ENCODE measurements around the gene KCNMB2.

Gene KCNMB2

GRCh38 chr3:178761024-178761423 is 224.8 kb downstream of the KCNMB2 start:
- no peaks in the 10 kb centered on the region for H3K27me3 ChIP-seq (ENCODE audit: insufficient read depth, poor library complexity, severe bottlenecking)
- H3K4me3 ChIP-seq (replicated peaks; ENCODE audit: insufficient read depth, low read length), result no peak overlapping the region
- DNase-seq (ENCODE audit: low read depth in 1 of 2, low spot score in 1 of 2), result no peak
- no peak overlapping the region for H3K27ac ChIP-seq (replicated peaks)
- TF ChIP-seq REST (IDR thresholded peaks at IDR 0.05; ENCODE audit: insufficient replicate concordance, low read depth), result no peak
- TF ChIP-seq GABPA (IDR thresholded peaks at IDR 0.05; ENCODE audit: low read depth), result no peak
- no peak for TF ChIP-seq CTCF (IDR thresholded peaks at IDR 0.05; ENCODE audit: insufficient read depth, low read length)

GRCh38 chr3:178761461-178761860 is 225.2 kb downstream of the KCNMB2 start:
- Histone ChIP-seq H3K27ac (replicated peaks) (no peak overlapping the region), H3K27me3 (ENCODE audit: insufficient read depth, poor library complexity, severe bottlenecking) (no peaks in the 10 kb centered on the region), H3K4me3 (replicated peaks; ENCODE audit: insufficient read depth, low read length) (no peak overlapping the region)
- TF ChIP-seq CTCF (IDR thresholded peaks at IDR 0.05; ENCODE audit: insufficient read depth, low read length) (no peak), REST (IDR thresholded peaks at IDR 0.05; ENCODE audit: insufficient replicate concordance, low read depth) (no peak), POLR2AphosphoS5 (IDR thresholded peaks at IDR 0.05; ENCODE audit: low read depth) (no peak), GABPA (IDR thresholded peaks at IDR 0.05; ENCODE audit: low read depth) (no peak), SPI1 (IDR thresholded peaks at IDR 0.05; ENCODE audit: borderline replicate concordance, low read depth) (no peak)
- no peak for DNase-seq (ENCODE audit: low read depth in 1 of 2, low spot score in 1 of 2)

- H3K27ac ChIP-seq (replicated peaks), result no peak overlapping the region
- no peak overlapping the region for H3K4me3 ChIP-seq (replicated peaks; ENCODE audit: insufficient read depth, low read length)
- DNase-seq (ENCODE audit: low read depth in 1 of 2, low spot score in 1 of 2), result no peak
- TF ChIP-seq CTCF (IDR thresholded peaks at IDR 0.05; ENCODE audit: insufficient read depth, low read length), result no peak
- TF ChIP-seq SPI1 (IDR thresholded peaks at IDR 0.05; ENCODE audit: borderline replicate concordance, low read depth), result no peak
- TF ChIP-seq GABPA (IDR thresholded peaks at IDR 0.05; ENCODE audit: low read depth), result no peak
- TF ChIP-seq POLR2AphosphoS5 (IDR thresholded peaks at IDR 0.05; ENCODE audit: low read depth), result no peak
- TF ChIP-seq REST (IDR thresholded peaks at IDR 0.05; ENCODE audit: insufficient replicate concordance, low read depth), result no peak
- H3K27me3 ChIP-seq (ENCODE audit: insufficient read depth, poor library complexity, severe bottlenecking), result no peaks in the 10 kb centered on the region
Observed at GRCh38 chr3:178762385-178762784, 226.1 kb downstream of the KCNMB2 start.

Data from HL-60 (cell line).